Testis (tissue), 3 donors: Measurements from ENCODE around the gene COL25A1. TPM values are rescaled to one million over a fixed set of nuclear protein-coding genes. Genes with fewer than 3 reads are reported as not detected.

Source experiments
- DNase-seq: peaks from one replicate; pipeline ENCODE4 v3.0.0-alpha.2; 2019
- H3K27ac ChIP-seq, 2 donors: fragments of 200-600 bp; sonication (generic); one replicate each; pipeline ENCODE4 v1.5.1; 2019
- H3K27me3 ChIP-seq: fragments of 200-600 bp; sonication (generic); one replicate; pipeline ENCODE4 v1.5.1; 2019
- H3K36me3 ChIP-seq: fragments of 200-600 bp; sonication (generic); one replicate; pipeline ENCODE4 v1.5.1; 2017; ENCODE audit warnings: low read depth; ENCODE audit errors: missing control alignments
- H3K4me1 ChIP-seq: fragments of 200-600 bp; sonication (generic); one replicate; pipeline ENCODE4 v1.5.1; 2019
- H3K4me3 ChIP-seq, 2 donors: fragments of 200-600 bp; sonication (generic); one replicate each; pipeline ENCODE4 v1.5.1; 2017 to 2019
- H3K9me3 ChIP-seq: fragments of 200-600 bp; sonication (generic); one replicate; pipeline ENCODE4 v1.5.1; 2017
- CTCF ChIP-seq, 3 experiments: fragments of 450-650 bp in 2 of 3; fragments of 200-600 bp in 1 of 3; sonication (generic) in 1 of 3; IDR thresholded peaks; one replicate each; pipeline ENCODE4 v1.5.1; 2016 to 2019; ENCODE audit warnings: antibody characterized with exemption in 3 of 3, mild to moderate bottlenecking in 2 of 3, moderate library complexity in 1 of 3
- POLR2A ChIP-seq: fragments of 450-650 bp; IDR thresholded peaks from one replicate; pipeline ENCODE4 v1.6.1; 2017; ENCODE audit warnings: antibody characterized with exemption, mild to moderate bottlenecking, moderate library complexity
- WGBS, 2 donors: methylation state at CpG; one replicate each; pipeline ENCODE4 v1.1.5; 2018; 5-methylcytosine and 5-hydroxymethylcytosine counted together
- intact Hi-C: fragments of 100-400 bp; cut with DNase I; formaldehyde crosslinking; loops from one replicate; pipeline ENCODE4 v1.15.1; 2023; ENCODE audit warnings: low total_unique reads
- polyA plus RNA-seq: library from polyadenylated mRNA; stranded (reverse); fragments of 350-450 nt; fragmentation: Illumina TruSeq; extraction: RNeasy Lipid Tissue Mini Kit (QIAGEN cat#74804); gene quantifications from one replicate; pipeline ENCODE4 v1.2.3, GENCODE V29; 2014; ENCODE audit warnings: low read depth, low replicate concordance; ENCODE audit not compliant: insufficient read depth
- total RNA-seq, 2 donors: library from RNA; depleted of rRNA; stranded (reverse); fragments of >200 nt; gene quantifications; one replicate each; pipeline ENCODE4 v1.2.3, GENCODE V29; 2016

The COL25A1 gene
- total and polyA plus RNA-seq, 3 donors from 2014 or later, result 11.7 to 19.2 (median 17.2) TPM

GRCh38 chr4:108979759-108980158 lies 322.7 kb downstream of the COL25A1 start:
- intact Hi-C loops, result no loop called here
- Histone ChIP-seq H3K36me3 (no peaks in the 10 kb centered on the region), H3K27ac (no peak overlapping the region), H3K4me3 (no peak overlapping the region), H3K27me3 (no peaks in the 10 kb centered on the region), H3K4me1 (no peaks in the 10 kb centered on the region), H3K9me3 (no peaks in the 10 kb centered on the region)
- 67 to 75% methylated on average over 6 of the region's 6 CpGs for WGBS, 2 donors
- TF ChIP-seq CTCF (IDR thresholded peaks at IDR 0.05) (no peak), POLR2A (no peak)
- DNase-seq, result peak; percentile 43

GRCh38 chr4:108978066-108978465 lies 324.4 kb downstream of the COL25A1 start:
- intact Hi-C loops, result no loop called here
- Histone ChIP-seq H3K4me1 (no peaks in the 10 kb centered on the region), H3K36me3 (no peaks in the 10 kb centered on the region), H3K4me3 (no peak overlapping the region), H3K27ac (no peak overlapping the region), H3K9me3 (no peaks in the 10 kb centered on the region), H3K27me3 (no peaks in the 10 kb centered on the region)
- WGBS, 2 donors, result 89 to 95% methylated on average over 9 of the region's 9 CpGs
- DNase-seq, result no peak
- TF ChIP-seq CTCF (IDR thresholded peaks at IDR 0.05), result no peak
- no peak for TF ChIP-seq POLR2A

- Histone ChIP-seq H3K4me1 (no peaks in the 10 kb centered on the region), H3K27me3 (no peaks in the 10 kb centered on the region), H3K9me3 (no peaks in the 10 kb centered on the region), H3K36me3 (no peaks in the 10 kb centered on the region), H3K4me3 (no peak overlapping the region), H3K27ac (no peak overlapping the region)
- TF ChIP-seq CTCF (IDR thresholded peaks at IDR 0.05), result no peak
- TF ChIP-seq POLR2A, result no peak
- no peak for DNase-seq
- 81 to 89% methylated on average over 5 of the region's 5 CpGs for WGBS, 2 donors
- intact Hi-C loops, result no loop called here
Observed at GRCh38 chr4:108972613-108973283, 329.7 kb downstream of the COL25A1 start.

- no peaks in the 10 kb centered on the region for H3K4me1 ChIP-seq
- DNase-seq, result no peak
- no peak overlapping the region for H3K4me3 ChIP-seq
- TF ChIP-seq CTCF (IDR thresholded peaks at IDR 0.05) (no peak), POLR2A (no peak)
- H3K27me3 ChIP-seq, result no peaks in the 10 kb centered on the region
- WGBS, 2 donors, result 0% methylated on average over 1 of the region's 1 CpG
- no peaks in the 10 kb centered on the region for H3K9me3 ChIP-seq
- intact Hi-C loops, result no loop called here
- no peak overlapping the region for H3K27ac ChIP-seq
- no peaks in the 10 kb centered on the region for H3K36me3 ChIP-seq
Observed at GRCh38 chr4:108971473-108971872, 331.0 kb downstream of the COL25A1 start.

GRCh38 chr4:108965472-108966076 lies 336.9 kb downstream of the COL25A1 start:
- H3K9me3 ChIP-seq, result no peaks in the 10 kb centered on the region
- no peak overlapping the region for H3K4me3 ChIP-seq
- H3K27ac ChIP-seq, result no peak overlapping the region
- no peaks in the 10 kb centered on the region for H3K36me3 ChIP-seq
- intact Hi-C loops, result no loop called here
- 64 to 69% methylated on average over 3 of the region's 3 CpGs for WGBS, 2 donors
- DNase-seq, result no peak
- no peaks in the 10 kb centered on the region for H3K4me1 ChIP-seq
- TF ChIP-seq POLR2A (no peak), CTCF (IDR thresholded peaks at IDR 0.05) (no peak)
- no peaks in the 10 kb centered on the region for H3K27me3 ChIP-seq
